ENCODE results near the gene HPX.

HPX gene

DNA sequence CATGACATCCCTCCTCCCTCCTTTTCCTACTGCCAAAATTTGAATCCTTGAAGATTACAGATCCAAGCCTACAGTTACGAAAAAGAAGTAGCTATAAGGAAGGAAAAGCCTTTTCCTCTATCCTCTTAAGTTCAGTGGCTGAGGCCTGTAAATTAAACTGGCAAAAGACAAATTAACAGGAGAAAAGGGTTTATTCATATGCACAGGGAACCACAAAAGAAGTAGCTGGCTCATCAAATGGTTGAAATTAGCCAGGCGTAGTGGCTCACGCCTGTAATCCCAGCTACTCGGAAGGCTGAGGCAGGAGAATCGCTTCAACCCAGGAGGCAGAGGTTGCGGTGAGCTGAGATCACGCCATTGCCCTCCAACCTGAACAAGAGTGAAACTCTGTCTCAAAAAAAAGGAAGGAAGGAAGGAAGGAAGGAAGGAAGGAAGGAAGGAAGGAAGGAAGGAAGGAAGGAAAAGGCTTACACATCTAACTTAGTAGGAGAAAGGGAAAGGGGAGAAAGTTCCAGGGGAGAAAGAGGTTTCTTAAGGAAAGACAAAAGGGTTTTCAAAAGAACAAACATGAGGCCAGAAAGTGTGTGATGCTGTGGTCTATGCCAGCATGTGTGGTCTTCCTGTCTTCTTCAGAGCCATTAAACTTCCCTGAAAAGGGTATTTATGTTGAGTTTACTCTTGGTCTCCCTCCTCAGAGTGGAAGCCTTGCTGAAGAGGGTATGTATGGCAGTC lies 55.6 kb downstream of the HPX start:
- TF ChIP-seq ZNF274 (IDR thresholded peaks at IDR 0.05; ENCODE audit: low read depth, low read length), result no peak
- no peak overlapping the region for H3K4me3 ChIP-seq (ENCODE audit: low read length)
